Fibroblast of skin of left quadriceps (primary cell): ENCODE data around the gene AURKB.
"Not testable (repeated sequence)": the region's sequence is repeated elsewhere in the genome, so short reads cannot be mapped to it uniquely, and the experiment has no call there.

ENCODE experiments used
- DNase-seq, 2 experiments: peaks; one replicate each; pipeline ENCODE4 v3.0.0-alpha.2; 2013; ENCODE audit warnings: low read depth in 2 of 2

Gene AURKB

GRCh38 chr17:8189041-8189710 is 21.2 kb downstream of the AURKB start:
- no peak for DNase-seq

- no peak for DNase-seq
Observed at GRCh38 chr17:8188263-8188839, 22.0 kb downstream of the AURKB start.

- DNase-seq, result peak; percentile 99
Observed at GRCh38 chr17:8187517-8188262, 22.7 kb downstream of the AURKB start.

GRCh38 chr17:8186787-8187516 is 23.4 kb downstream of the AURKB start:
- peak; percentile 89 to 90 for DNase-seq

- DNase-seq, result no peak
Observed at GRCh38 chr17:8186446-8186786, 24.0 kb downstream of the AURKB start.

- no peak for DNase-seq
Observed at GRCh38 chr17:8185582-8186445, 24.6 kb downstream of the AURKB start.

- DNase-seq, result no peak
Observed at GRCh38 chr17:8176998-8177731, 33.2 kb downstream of the AURKB start.

- peak; percentile 56 for DNase-seq
Observed at GRCh38 chr17:8176197-8176940, 34.0 kb downstream of the AURKB start, which contains the start of gene TMEM107. Gene TMEM107 (minus strand): TSS chr17:8176380. CDS start chr17:8176286, 94 bp downstream.

- DNase-seq, result no peak
Observed at GRCh38 chr17:8175795-8176196, 34.6 kb downstream of the AURKB start.

GRCh38 chr17:8173871-8174322 is 36.5 kb downstream of the AURKB start:
- DNase-seq, result no peak

GRCh38 chr17:8173056-8173870 is 37.1 kb downstream of the AURKB start:
- peak; percentile 98 for DNase-seq

- not testable (repeated sequence) for DNase-seq
Observed at GRCh38 chr17:8170186-8170585, 40.2 kb downstream of the AURKB start.

- no peak for DNase-seq
Observed at GRCh38 chr17:8167526-8167925, 42.8 kb downstream of the AURKB start.

GRCh38 chr17:8166731-8167130 is 43.6 kb downstream of the AURKB start:
- DNase-seq, result no peak

GRCh38 chr17:8164815-8165131 is 45.6 kb downstream of the AURKB start:
- no peak for DNase-seq

- no peak for DNase-seq
Observed at GRCh38 chr17:8163978-8164814, 46.2 kb downstream of the AURKB start.

GRCh38 chr17:8162997-8163977 is 47.1 kb downstream of the AURKB start:
- no peak for DNase-seq
